Epithelial cell of esophagus (primary cell): ENCODE results near the gene CLCN7.

Source experiments
- DNase-seq: peaks from one replicate; pipeline ENCODE4 v3.0.0; 2010; ENCODE audit warnings: low read depth
- H3K4me3 ChIP-seq: 2 replicates; pipeline ENCODE4 v1.5.1; 2011; ENCODE audit warnings: mild to moderate bottlenecking, low read length, control low read depth
- CTCF ChIP-seq: IDR thresholded peaks from 2 replicates; pipeline ENCODE4 v1.5.1; 2011; ENCODE audit warnings: low read depth, mild to moderate bottlenecking, low read length, control low read depth, inconsistent platforms; ENCODE audit not compliant: insufficient read depth; ENCODE audit errors: missing control alignments

The CLCN7 gene

DNA sequence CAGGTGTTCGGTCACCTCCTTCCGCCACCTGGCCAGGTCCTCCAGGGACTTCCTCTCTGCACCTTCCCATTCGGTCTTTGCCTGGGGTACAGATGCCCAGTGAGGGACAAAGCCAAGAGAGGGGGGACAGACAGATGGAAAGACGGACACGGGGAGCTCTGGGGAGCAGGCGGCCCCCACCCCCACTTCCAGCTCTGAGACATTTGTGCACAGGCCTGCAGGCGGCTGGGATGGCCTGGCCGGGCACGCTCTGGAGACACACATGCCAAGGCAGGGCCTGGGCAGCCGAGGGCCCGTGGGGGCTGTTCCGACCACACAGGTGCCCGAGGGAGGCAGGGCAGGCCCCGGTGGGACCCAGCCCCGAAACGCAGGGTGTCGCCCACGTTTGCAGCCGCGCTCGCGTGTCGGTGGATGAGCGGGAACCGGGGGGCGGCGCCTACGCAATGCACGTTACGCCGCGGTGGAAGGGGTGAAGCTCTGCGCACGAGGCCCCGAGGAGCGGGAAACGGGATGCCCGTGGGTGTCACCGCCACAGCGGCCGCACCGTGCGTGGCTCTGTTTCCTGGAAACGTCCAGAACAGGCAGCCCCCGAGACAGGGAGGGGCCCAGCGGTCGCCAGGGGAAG, 38.0 kb downstream of the CLCN7 start:
- DNase-seq: no peak
- no peak overlapping the region for H3K4me3 ChIP-seq
- no peak for TF ChIP-seq CTCF

- TF ChIP-seq CTCF: no peak
- H3K4me3 ChIP-seq: no peak overlapping the region
- no peak for DNase-seq
Measured at GRCh38 chr16:1435921-1436697, 38.7 kb downstream of the CLCN7 start.

GRCh38 chr16:1434644-1435592, 39.9 kb downstream of the CLCN7 start:
- DNase-seq: no peak
- TF ChIP-seq CTCF: no peak
- no peak overlapping the region for H3K4me3 ChIP-seq

DNA sequence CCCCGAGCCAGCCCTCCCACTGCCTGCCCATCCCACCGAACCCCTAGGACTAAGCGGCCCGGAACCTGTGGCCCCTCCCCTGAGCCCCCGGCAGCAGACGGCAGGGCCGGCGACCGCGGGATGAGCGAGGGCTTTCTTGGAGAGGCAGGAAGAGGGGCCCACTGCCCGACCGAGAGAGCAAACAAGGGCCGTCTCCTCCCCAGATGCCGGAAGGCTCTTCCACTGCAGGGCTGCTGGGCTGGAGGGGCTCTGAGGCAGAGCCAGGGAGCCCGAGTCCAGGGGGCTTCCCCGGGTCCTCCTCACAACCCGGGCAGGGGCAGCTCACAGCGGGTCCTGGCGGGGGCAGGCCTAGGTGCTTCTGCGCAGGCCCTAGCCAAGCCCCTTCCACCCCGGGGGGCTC, 41.1 kb downstream of the CLCN7 start:
- H3K4me3 ChIP-seq: no peak overlapping the region
- no peak for DNase-seq
- TF ChIP-seq CTCF: no peak

- DNase-seq: no peak
- H3K4me3 ChIP-seq: no peak overlapping the region
- no peak for TF ChIP-seq CTCF
Measured at GRCh38 chr16:1433263-1433560, 41.6 kb downstream of the CLCN7 start.

DNA sequence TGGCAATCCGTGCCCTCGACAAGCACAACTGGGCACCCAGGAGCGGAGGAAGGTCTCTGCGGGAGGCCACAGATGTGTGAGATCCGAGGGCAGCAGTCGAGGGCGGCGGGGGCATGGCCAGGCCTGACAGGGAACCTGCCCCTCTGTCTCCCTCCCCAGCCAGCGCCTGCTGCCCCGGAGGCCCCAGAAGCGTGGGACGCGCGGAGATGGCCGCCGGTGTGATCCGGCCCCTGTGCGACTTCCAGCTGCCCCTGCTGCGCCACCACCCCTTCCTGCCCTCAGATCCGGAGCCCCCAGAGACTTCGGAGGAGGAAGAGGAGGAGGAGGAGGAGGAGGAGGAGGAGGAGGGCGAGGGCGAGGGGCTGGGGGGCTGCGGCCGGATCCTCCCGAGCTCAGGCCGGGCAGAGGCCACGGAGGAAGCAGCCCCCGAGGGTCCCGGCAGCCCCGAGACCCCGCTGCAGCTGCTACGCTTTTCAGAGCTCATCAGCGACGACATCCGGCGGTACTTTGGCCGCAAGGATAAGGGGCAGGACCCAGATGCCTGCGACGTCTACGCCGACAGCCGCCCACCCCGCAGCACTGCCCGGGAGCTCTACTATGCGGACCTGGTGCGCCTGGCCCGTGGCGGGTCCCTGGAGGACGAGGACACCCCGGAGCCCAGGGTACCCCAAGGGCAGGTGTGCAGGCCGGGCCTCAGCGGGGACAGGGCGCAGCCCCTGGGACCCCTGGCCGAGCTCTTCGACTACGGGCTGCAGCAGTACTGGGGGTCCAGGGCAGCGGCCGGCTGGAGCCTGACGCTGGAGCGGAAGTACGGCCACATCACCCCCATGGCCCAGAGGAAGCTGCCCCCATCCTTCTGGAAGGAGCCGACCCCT, 42.2 kb downstream of the CLCN7 start:
- no peak for TF ChIP-seq CTCF
- H3K4me3 ChIP-seq: no peak overlapping the region
- DNase-seq: no peak
